Measurements from ENCODE around the gene SYTL3.

DNA sequence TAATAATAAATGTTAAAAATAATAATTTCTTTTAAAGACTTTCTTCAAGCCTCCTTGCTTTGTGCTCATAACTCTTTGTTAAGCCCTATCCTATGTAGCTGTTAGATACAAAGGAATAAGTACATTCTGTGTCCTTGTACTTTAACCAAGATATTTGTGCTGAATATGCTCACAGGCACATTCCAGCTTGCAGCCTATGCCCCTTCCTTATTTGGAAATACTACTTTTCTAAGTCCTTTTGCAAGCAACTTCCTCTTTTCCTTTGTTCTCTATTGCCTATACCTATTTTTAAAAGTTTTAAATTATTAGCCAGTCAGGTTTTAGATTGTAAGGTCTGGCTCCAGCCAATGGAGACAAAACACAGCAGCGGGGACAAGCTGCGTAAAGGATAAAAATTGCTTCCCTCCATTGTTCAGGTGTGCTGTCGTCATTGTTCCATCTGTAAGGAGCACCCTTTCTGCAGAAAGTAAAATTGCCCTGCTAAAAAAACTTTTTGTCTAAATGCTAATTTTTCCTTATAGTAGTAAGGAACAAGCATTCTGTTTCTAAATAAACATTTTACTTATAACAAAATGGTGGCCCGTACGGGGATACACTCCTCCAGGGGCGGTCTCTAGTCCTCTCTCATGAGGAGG is 80.2 kb downstream of the SYTL3 start:
- TF ChIP-seq POLR2A (IDR thresholded peaks at IDR 0.05; ENCODE audit: low read depth, low read length) (no peak), POLR2AphosphoS5 (IDR thresholded peaks at IDR 0.05; ENCODE audit: low read depth, low read length) (no peak), POU2F2 (IDR thresholded peaks at IDR 0.05; ENCODE audit: low read depth, low read length) (no peak)
